SK-N-SH (cell line): Measurements from ENCODE around the gene MNX1. TPM values are rescaled to one million over a fixed set of nuclear protein-coding genes. Genes with fewer than 3 reads are reported as not detected.

Source experiments
- CTCF ChIA-PET: fragments of 300-600, 350-600 bp; formaldehyde crosslinking; extraction: SDS; loops from one replicate; lab custom pipeline; 2021; lab: Yijun Ruan, JAX
- POLR2A ChIA-PET: fragments of 350-600 bp; sonication (Branson Sonifier 250); formaldehyde crosslinking; extraction: SDS; loops from one replicate; lab custom pipeline; 2020; ENCODE audit warnings: antibody characterized with exemption, inconsistent platforms; lab: Yijun Ruan, JAX
- DNase-seq: peaks from one replicate; pipeline ENCODE4 v3.0.0; 2012
- H2AFZ ChIP-seq: fragments of 200-600 bp; sonication (generic); 2 replicates; pipeline ENCODE4 v1.8.1; 2016; ENCODE audit warnings: antibody characterized with exemption, mild to moderate bottlenecking, low read depth
- H3F3A ChIP-seq: fragments of 200-600 bp; sonication (generic); replicated peaks from 2 replicates; pipeline ENCODE3; 2016; ENCODE audit warnings: antibody characterized with exemption, mild to moderate bottlenecking; ENCODE audit not compliant: insufficient read depth
- H3K27ac ChIP-seq, 2 experiments: fragments of 200-500 bp in 1 of 2; fragments of 200-600 bp in 1 of 2; sonication (Bioruptor generic) in 1 of 2; sonication (generic), shearing (Covaris generic) in 1 of 2; 2 replicates each; pipeline versions ENCODE4 v1.5.1 to v1.6.1; 2014 to 2016; ENCODE audit warnings: low read depth in 2 of 2, inconsistent platforms in 1 of 2, low read length in 1 of 2, mild to moderate bottlenecking in 1 of 2, mixed read lengths in 1 of 2
- H3K27me3 ChIP-seq: fragments of 200-600 bp; sonication (generic), shearing (Covaris generic); 2 replicates; pipeline ENCODE4 v1.6.1; 2016; ENCODE audit warnings: mixed run types; ENCODE audit not compliant: insufficient read depth
- H3K36me3 ChIP-seq, 2 experiments: fragments of 200-500 bp in 1 of 2; fragments of 200-600 bp in 1 of 2; sonication (Bioruptor generic) in 1 of 2; sonication (generic) in 1 of 2; replicated peaks in 1 of 2; 2 replicates each; pipeline versions ENCODE3 to v1.5.1; 2014 to 2016; ENCODE audit warnings: low read length in 1 of 2, mild to moderate bottlenecking in 1 of 2; ENCODE audit not compliant: insufficient read depth in 2 of 2, control insufficient read depth in 1 of 2
- H3K4me1 ChIP-seq, 2 experiments: fragments of 200-500 bp in 1 of 2; fragments of 200-600 bp in 1 of 2; sonication (Bioruptor generic) in 1 of 2; sonication (generic), shearing (Covaris generic) in 1 of 2; 2 replicates each; pipeline versions ENCODE4 v1.5.1 to v1.6.1; 2014 to 2016; ENCODE audit warnings: low read depth in 1 of 2, low read length in 1 of 2, mixed run types in 1 of 2; ENCODE audit not compliant: insufficient read depth in 2 of 2, control insufficient read depth in 1 of 2
- H3K4me2 ChIP-seq: fragments of 200-600 bp; sonication (generic), shearing (Covaris generic); 2 replicates; pipeline ENCODE4 v1.6.1; 2017; ENCODE audit warnings: mixed run types
- H3K4me3 ChIP-seq, 2 experiments: fragments of 200-500 bp in 1 of 2; fragments of 200-600 bp in 1 of 2; sonication (Bioruptor generic) in 1 of 2; sonication (generic), shearing (Covaris generic) in 1 of 2; 2 replicates each; pipeline versions ENCODE4 v1.5.1 to v1.8.1; 2014 to 2016; ENCODE audit warnings: low read depth in 2 of 2, inconsistent platforms in 1 of 2, low read length in 1 of 2, mild to moderate bottlenecking in 1 of 2, mixed read lengths in 1 of 2, moderate library complexity in 1 of 2
- H3K79me2 ChIP-seq: fragments of 200-600 bp; sonication (generic); 2 replicates; pipeline ENCODE4 v1.8.1; 2017; ENCODE audit warnings: mild to moderate bottlenecking; ENCODE audit not compliant: insufficient read depth
- H3K9ac ChIP-seq: fragments of 200-600 bp; sonication (generic); 2 replicates; pipeline ENCODE4 v1.6.1; 2017; ENCODE audit warnings: mixed run types
- H3K9me2 ChIP-seq: fragments of 200-600 bp; sonication (generic); 2 replicates; pipeline ENCODE4 v1.6.1; 2017; ENCODE audit warnings: mixed run types
- H3K9me3 ChIP-seq: fragments of 200-600 bp; sonication (generic); 2 replicates; pipeline ENCODE4 v1.6.1; 2017; ENCODE audit warnings: mixed run types, mild to moderate bottlenecking, moderate library complexity
- H4K20me1 ChIP-seq: fragments of 200-600 bp; sonication (generic); 2 replicates; pipeline ENCODE4 v1.6.1; 2017; ENCODE audit warnings: mild to moderate bottlenecking, mixed run types; ENCODE audit not compliant: insufficient read depth
- CHD2 ChIP-seq: fragments of 150-350 bp; IDR thresholded peaks from 2 replicates; pipeline ENCODE4 v1.6.1; 2018; ENCODE audit warnings: low read length; ENCODE audit not compliant: partially characterized antibody
- EZH2phosphoT487 ChIP-seq: fragments of 200-600 bp; sonication (generic); IDR thresholded peaks from 2 replicates; pipeline ENCODE4 v1.6.1; 2017; ENCODE audit warnings: low read depth, mixed run types, mild to moderate bottlenecking, antibody characterized with exemption, moderate library complexity, borderline replicate concordance
- FOXJ3 ChIP-seq: sonication (generic); formaldehyde crosslinking; IDR thresholded peaks from 2 replicates; pipeline ENCODE4 v1.5.1; 2020; ENCODE audit warnings: mild to moderate bottlenecking, missing genetic modification reagents
- FOXM1 ChIP-seq: IDR thresholded peaks from 2 replicates; pipeline ENCODE4 v1.4.0; 2012; ENCODE audit warnings: low read depth, mild to moderate bottlenecking
- GATA2 ChIP-seq: sonication (generic); formaldehyde crosslinking; IDR thresholded peaks from 2 replicates; pipeline ENCODE4 v1.5.0; 2020; ENCODE audit warnings: mild to moderate bottlenecking, missing genetic modification reagents
- JUND ChIP-seq: IDR thresholded peaks from 2 replicates; pipeline ENCODE4 v1.4.0; 2012
- MXI1 ChIP-seq: IDR thresholded peaks from 2 replicates; pipeline ENCODE4 v1.6.1; 2012; ENCODE audit warnings: mild to moderate bottlenecking, low read depth, low read length, improper control_type of control experiment
- NFIC ChIP-seq: IDR thresholded peaks from 2 replicates; pipeline ENCODE4 v1.4.0; 2012; ENCODE audit warnings: borderline replicate concordance
- NRF1 ChIP-seq: IDR thresholded peaks from 2 replicates; pipeline ENCODE4 v1.6.1; 2012; ENCODE audit warnings: low read depth, mild to moderate bottlenecking, low read length
- POLR2AphosphoS5 ChIP-seq: IDR thresholded peaks from 2 replicates; pipeline ENCODE4 v1.6.1; 2012; ENCODE audit warnings: low read depth, low read length
- RAD21 ChIP-seq: IDR thresholded peaks from 2 replicates; pipeline ENCODE4 v1.6.1; 2012; ENCODE audit warnings: mild to moderate bottlenecking, low read length
- RXRA ChIP-seq: IDR thresholded peaks from 2 replicates; pipeline ENCODE4 v1.4.0; 2012; ENCODE audit warnings: low read depth, mild to moderate bottlenecking, borderline replicate concordance
- SIN3A ChIP-seq: IDR thresholded peaks from 2 replicates; pipeline ENCODE4 v1.6.1; 2012; ENCODE audit warnings: low read depth, mild to moderate bottlenecking, low read length, moderate library complexity, borderline replicate concordance
- SMC3 ChIP-seq: IDR thresholded peaks from 2 replicates; pipeline ENCODE4 v1.6.1; 2012; ENCODE audit warnings: low read depth, low read length, improper control_type of control experiment
- TAF1 ChIP-seq: IDR thresholded peaks from 2 replicates; pipeline ENCODE4 v1.6.1; 2012; ENCODE audit warnings: low read depth, mild to moderate bottlenecking, low read length, moderate library complexity, borderline replicate concordance
- TEAD4 ChIP-seq: IDR thresholded peaks from 2 replicates; pipeline ENCODE4 v1.4.0; 2012; ENCODE audit warnings: mild to moderate bottlenecking, borderline replicate concordance; ENCODE audit not compliant: insufficient read depth
- USF1 ChIP-seq: IDR thresholded peaks from 2 replicates; pipeline ENCODE4 v1.4.0; 2012; ENCODE audit warnings: low read depth, borderline replicate concordance
- YY1 ChIP-seq: IDR thresholded peaks from 2 replicates; pipeline ENCODE4 v1.4.0; 2012; ENCODE audit warnings: low read depth, mild to moderate bottlenecking
- WGBS: methylation state at CpG from one replicate; pipeline ENCODE4 v1.1.6; 2017; ENCODE audit warnings: low lambda C conversion rate; 5-methylcytosine and 5-hydroxymethylcytosine counted together
- polyA plus RNA-seq, 3 experiments: library from polyadenylated mRNA; depleted of rRNA; stranded (reverse); fragments of >200 nt; gene quantifications; 2 replicates each; pipeline ENCODE4 v1.2.3, GENCODE V29; 2012
- TF ChIP-seq, protein P1 (sequence below): fragments of 150-350 bp; IDR thresholded peaks from 2 replicates; pipeline ENCODE4 v1.6.1; 2017; ENCODE audit warnings: antibody characterized with exemption, low read length, low read depth, borderline replicate concordance
- TF ChIP-seq, protein P2 (sequence below): fragments of 200-600 bp; sonication (generic); IDR thresholded peaks from 2 replicates; pipeline ENCODE4 v1.6.1; 2017; ENCODE audit warnings: antibody characterized with exemption, mild to moderate bottlenecking, moderate library complexity
- TF ChIP-seq, protein P3 (sequence below): IDR thresholded peaks from 2 replicates; pipeline ENCODE4 v1.4.0; 2012; ENCODE audit warnings: low read depth, borderline replicate concordance

Gene MNX1
- polyA plus RNA-seq, 1 of the 3 experiments (the other 2 are of a cell fraction), result not detected

GRCh38 chr7:156988343-156989185, 21.9 kb downstream of the MNX1 start (continued):
- TF ChIP-seq, protein P1, sequence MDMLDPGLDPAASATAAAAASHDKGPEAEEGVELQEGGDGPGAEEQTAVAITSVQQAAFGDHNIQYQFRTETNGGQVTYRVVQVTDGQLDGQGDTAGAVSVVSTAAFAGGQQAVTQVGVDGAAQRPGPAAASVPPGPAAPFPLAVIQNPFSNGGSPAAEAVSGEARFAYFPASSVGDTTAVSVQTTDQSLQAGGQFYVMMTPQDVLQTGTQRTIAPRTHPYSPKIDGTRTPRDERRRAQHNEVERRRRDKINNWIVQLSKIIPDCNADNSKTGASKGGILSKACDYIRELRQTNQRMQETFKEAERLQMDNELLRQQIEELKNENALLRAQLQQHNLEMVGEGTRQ, result no peak
- no peak for TF ChIP-seq JUND
- TF ChIP-seq FOXM1, result no peak
- no peak for TF ChIP-seq MXI1
- no peak for TF ChIP-seq GATA2
- TF ChIP-seq TEAD4, result no peak
- TF ChIP-seq, protein P2, sequence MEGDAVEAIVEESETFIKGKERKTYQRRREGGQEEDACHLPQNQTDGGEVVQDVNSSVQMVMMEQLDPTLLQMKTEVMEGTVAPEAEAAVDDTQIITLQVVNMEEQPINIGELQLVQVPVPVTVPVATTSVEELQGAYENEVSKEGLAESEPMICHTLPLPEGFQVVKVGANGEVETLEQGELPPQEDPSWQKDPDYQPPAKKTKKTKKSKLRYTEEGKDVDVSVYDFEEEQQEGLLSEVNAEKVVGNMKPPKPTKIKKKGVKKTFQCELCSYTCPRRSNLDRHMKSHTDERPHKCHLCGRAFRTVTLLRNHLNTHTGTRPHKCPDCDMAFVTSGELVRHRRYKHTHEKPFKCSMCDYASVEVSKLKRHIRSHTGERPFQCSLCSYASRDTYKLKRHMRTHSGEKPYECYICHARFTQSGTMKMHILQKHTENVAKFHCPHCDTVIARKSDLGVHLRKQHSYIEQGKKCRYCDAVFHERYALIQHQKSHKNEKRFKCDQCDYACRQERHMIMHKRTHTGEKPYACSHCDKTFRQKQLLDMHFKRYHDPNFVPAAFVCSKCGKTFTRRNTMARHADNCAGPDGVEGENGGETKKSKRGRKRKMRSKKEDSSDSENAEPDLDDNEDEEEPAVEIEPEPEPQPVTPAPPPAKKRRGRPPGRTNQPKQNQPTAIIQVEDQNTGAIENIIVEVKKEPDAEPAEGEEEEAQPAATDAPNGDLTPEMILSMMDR, result no peak
- no peak for TF ChIP-seq TAF1
- no peak for TF ChIP-seq FOXJ3

DNA sequence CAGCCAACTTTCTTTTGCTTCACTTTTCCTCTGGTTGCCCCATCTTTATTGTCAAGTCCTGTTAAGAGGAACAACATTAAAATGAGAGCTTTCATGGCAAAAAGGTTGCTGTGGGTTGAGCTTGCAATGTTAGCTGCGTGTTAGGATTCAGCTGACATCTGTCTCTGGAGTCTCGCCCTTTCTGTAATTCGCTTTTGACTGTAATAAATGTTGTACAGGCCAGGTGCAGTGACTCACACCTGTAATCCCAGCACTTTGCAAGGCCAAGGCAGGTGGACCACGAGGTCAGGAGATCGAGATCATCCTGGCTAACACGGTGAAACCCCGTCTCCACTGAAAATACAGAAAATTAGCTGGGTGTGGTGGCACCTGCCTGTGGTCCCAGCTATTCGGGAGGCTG, 24.1 kb downstream of the MNX1 start:
- POLR2A ChIA-PET, result no interaction called here
- H3K27me3 ChIP-seq, result 0 out of 2 replicates have a peak, but pooled peaks cover 6% of the 10 kb centered on the region
- TF ChIP-seq NRF1 (no peak), CHD2 (no peak), SIN3A (no peak), POLR2AphosphoS5 (no peak), EZH2phosphoT487 (no peak), MXI1 (no peak), JUND (no peak), FOXM1 (no peak), RAD21 (no peak), SMC3 (no peak), FOXJ3 (no peak), YY1 (no peak), RXRA (no peak), GATA2 (no peak), TEAD4 (no peak), NFIC (no peak), USF1 (no peak)
- TF ChIP-seq, protein P3, sequence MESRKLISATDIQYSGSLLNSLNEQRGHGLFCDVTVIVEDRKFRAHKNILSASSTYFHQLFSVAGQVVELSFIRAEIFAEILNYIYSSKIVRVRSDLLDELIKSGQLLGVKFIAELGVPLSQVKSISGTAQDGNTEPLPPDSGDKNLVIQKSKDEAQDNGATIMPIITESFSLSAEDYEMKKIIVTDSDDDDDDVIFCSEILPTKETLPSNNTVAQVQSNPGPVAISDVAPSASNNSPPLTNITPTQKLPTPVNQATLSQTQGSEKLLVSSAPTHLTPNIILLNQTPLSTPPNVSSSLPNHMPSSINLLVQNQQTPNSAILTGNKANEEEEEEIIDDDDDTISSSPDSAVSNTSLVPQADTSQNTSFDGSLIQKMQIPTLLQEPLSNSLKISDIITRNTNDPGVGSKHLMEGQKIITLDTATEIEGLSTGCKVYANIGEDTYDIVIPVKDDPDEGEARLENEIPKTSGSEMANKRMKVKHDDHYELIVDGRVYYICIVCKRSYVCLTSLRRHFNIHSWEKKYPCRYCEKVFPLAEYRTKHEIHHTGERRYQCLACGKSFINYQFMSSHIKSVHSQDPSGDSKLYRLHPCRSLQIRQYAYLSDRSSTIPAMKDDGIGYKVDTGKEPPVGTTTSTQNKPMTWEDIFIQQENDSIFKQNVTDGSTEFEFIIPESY, result no peak
- TF ChIP-seq, protein P1, result no peak
- TF ChIP-seq, protein P2, result no peak
- TF ChIP-seq, all 33 proteins: peak for 0
- WGBS, result 85% methylated on average over 8 of the region's 8 CpGs
- DNase-seq, result no peak
- no peak overlapping the region for H2AFZ ChIP-seq
- H3K9me3 ChIP-seq, result no peaks in the 10 kb centered on the region
- H3K4me3 ChIP-seq, result no peak overlapping the region
- no peak overlapping the region for H3K27ac ChIP-seq
- no peak overlapping the region for H3K4me2 ChIP-seq
- no peaks in the 10 kb centered on the region for H3K79me2 ChIP-seq
- CTCF ChIA-PET, result interaction anchor here (0.6 to 2.1 kb wide), 5 partner anchors 14 to 37 kb away, joined by 3 to 11 read pairs (median 4); partner anchors contain the start of gene NOM1
- no peak overlapping the region for H3K9ac ChIP-seq
- H3K36me3 ChIP-seq, result no peaks in the 10 kb centered on the region
- peaks cover 4% of the 10 kb centered on the region for H3F3A ChIP-seq
- no peaks in the 10 kb centered on the region; a peak in 1 of 4 replicates for H3K4me1 ChIP-seq
- no peaks in the 10 kb centered on the region for H3K9me2 ChIP-seq
- H4K20me1 ChIP-seq, result no peaks in the 10 kb centered on the region
